Suprapubic skin (tissue), 3 donors: Measurements from ENCODE around the gene ZNF205.

ENCODE experiments used
- CTCF ChIP-seq, 2 donors: fragments of 200-600 bp in 1 of 2; fragments of 450-650 bp in 1 of 2; sonication (generic) in 1 of 2; IDR thresholded peaks; one replicate each; pipeline ENCODE4 v1.5.1; 2016 to 2019; ENCODE audit warnings: antibody characterized with exemption in 2 of 2, mild to moderate bottlenecking in 1 of 2, moderate library complexity in 1 of 2
- EP300 ChIP-seq: sonication (generic); formaldehyde crosslinking; IDR thresholded peaks from one replicate; pipeline ENCODE4 v1.6.1; 2017; ENCODE audit warnings: antibody characterized with exemption
- POLR2A ChIP-seq, 2 donors: fragments of 450-650 bp; IDR thresholded peaks; one replicate each; pipeline ENCODE4 v1.6.1; 2017; ENCODE audit warnings: antibody characterized with exemption in 2 of 2, mild to moderate bottlenecking in 2 of 2, moderate library complexity in 2 of 2

- TF ChIP-seq CTCF (IDR thresholded peaks at IDR 0.05), result no peak
- TF ChIP-seq POLR2A (IDR thresholded peaks at IDR 0.05), result no peak
- TF ChIP-seq EP300, result no peak
Observed at GRCh38 chr16:3127745-3128144, 15.4 kb downstream of the ZNF205 start.
